OCI-LY3 (cell line): ENCODE data around the gene IZUMO4.

ENCODE experiments used
- H2AFZ ChIP-seq: fragments of 200-600, 300-600 bp; shearing (Covaris generic); 2 replicates; pipeline ENCODE4 v1.6.0; 2014; ENCODE audit warnings: antibody characterized with exemption, low read depth, low read length
- H3K27ac ChIP-seq: fragments of 200-600, 300-600 bp; sonication (generic); 2 replicates; pipeline ENCODE4 v1.5.1; 2014; ENCODE audit warnings: mild to moderate bottlenecking, low read length, moderate library complexity, mixed read lengths
- H3K27me3 ChIP-seq: fragments of 200-600, 300-600 bp; sonication (generic); 2 replicates; pipeline ENCODE4 v1.6.1; 2014; ENCODE audit warnings: low read depth, low read length, mixed read lengths
- H3K36me3 ChIP-seq: fragments of 200-600, 300-600 bp; sonication (generic); replicated peaks from 2 replicates; pipeline ENCODE3; 2014; ENCODE audit warnings: low read depth, low read length, mixed read lengths
- H3K4me1 ChIP-seq: fragments of 300-600, 200-600 bp; sonication (generic); 2 replicates; pipeline ENCODE4 v1.6.1; 2014; ENCODE audit warnings: low read length, mixed read lengths
- H3K4me2 ChIP-seq: fragments of 200-600, 300-600 bp; sonication (generic); 2 replicates; pipeline ENCODE4 v1.6.1; 2014; ENCODE audit warnings: low read length, mixed read lengths
- H3K4me3 ChIP-seq: fragments of 300-600, 200-600 bp; sonication (generic); 2 replicates; pipeline ENCODE4 v1.5.1; 2014; ENCODE audit warnings: antibody characterized with exemption, mild to moderate bottlenecking, low read length, moderate library complexity
- H3K79me2 ChIP-seq: fragments of 300-600, 200-600 bp; shearing (Covaris generic); 2 replicates; pipeline ENCODE4 v1.6.1; 2014; ENCODE audit warnings: mild to moderate bottlenecking, low read length, mixed read lengths
- H3K9ac ChIP-seq: fragments of 300-600, 200-600 bp; shearing (Covaris generic); 2 replicates; pipeline ENCODE4 v1.6.0; 2014; ENCODE audit warnings: mild to moderate bottlenecking, low read length, moderate library complexity
- H3K9me3 ChIP-seq: fragments of 200-600, 300-600 bp; shearing (Covaris generic); 2 replicates; pipeline ENCODE4 v1.6.1; 2014; ENCODE audit warnings: low read length, mixed read lengths; ENCODE audit not compliant: insufficient read depth
- H4K20me1 ChIP-seq: fragments of 200-600, 300-600 bp; sonication (generic); 2 replicates; pipeline ENCODE4 v1.6.1; 2016; ENCODE audit warnings: low read length, mixed read lengths; ENCODE audit not compliant: insufficient read depth
- CTCF ChIP-seq: fragments of 200-600, 300-600 bp; sonication (generic); IDR thresholded peaks from 2 replicates; pipeline ENCODE4 v1.5.1; 2014; ENCODE audit warnings: antibody characterized with exemption, low read length, low read depth
- EZH2phosphoT487 ChIP-seq: fragments of 200-600 bp; shearing (Covaris generic); IDR thresholded peaks from 2 replicates; pipeline ENCODE4 v1.6.1; 2018; ENCODE audit warnings: antibody characterized with exemption, mixed run types, low read depth

IZUMO4 gene

GRCh38 chr19:2139385-2140137, 42.8 kb downstream of the IZUMO4 start:
- H3K79me2 ChIP-seq = peaks cover 87% of the 10 kb centered on the region
- no peak overlapping the region for H3K4me2 ChIP-seq
- no peak overlapping the region for H3K9ac ChIP-seq
- H3K9me3 ChIP-seq = no peaks in the 10 kb centered on the region
- peaks cover 42% of the 10 kb centered on the region for H3K36me3 ChIP-seq
- TF ChIP-seq CTCF (no peak), EZH2phosphoT487 (no peak)
- H2AFZ ChIP-seq = no peak overlapping the region
- no peaks in the 10 kb centered on the region for H3K27me3 ChIP-seq
- H3K27ac ChIP-seq = no peak overlapping the region
- peaks cover 62% of the 10 kb centered on the region for H4K20me1 ChIP-seq
- no peak overlapping the region for H3K4me3 ChIP-seq
- no peaks in the 10 kb centered on the region for H3K4me1 ChIP-seq

GRCh38 chr19:2140138-2140569, 43.4 kb downstream of the IZUMO4 start:
- Histone ChIP-seq H3K4me3 (no peak overlapping the region), H3K36me3 (peaks cover 46% of the 10 kb centered on the region), H3K4me2 (no peak overlapping the region), H3K79me2 (peaks cover 93% of the 10 kb centered on the region), H3K4me1 (no peaks in the 10 kb centered on the region), H3K27ac (no peak overlapping the region), H3K27me3 (no peaks in the 10 kb centered on the region), H4K20me1 (peaks cover 67% of the 10 kb centered on the region), H3K9me3 (no peaks in the 10 kb centered on the region), H3K9ac (no peak overlapping the region), H2AFZ (no peak overlapping the region)
- TF ChIP-seq EZH2phosphoT487 = no peak
- TF ChIP-seq CTCF = no peak

GRCh38 chr19:2142173-2142829, 45.6 kb downstream of the IZUMO4 start:
- Histone ChIP-seq H3K4me1 (no peaks in the 10 kb centered on the region), H4K20me1 (peaks cover 72% of the 10 kb centered on the region), H3K9me3 (no peaks in the 10 kb centered on the region), H3K4me2 (no peak overlapping the region), H3K36me3 (peaks cover 34% of the 10 kb centered on the region), H3K9ac (no peak overlapping the region), H3K27me3 (no peaks in the 10 kb centered on the region), H2AFZ (no peak overlapping the region), H3K79me2 (peaks cover 96% of the 10 kb centered on the region), H3K4me3 (no peak overlapping the region), H3K27ac (no peak overlapping the region)
- no peak for TF ChIP-seq CTCF

GRCh38 chr19:2144190-2144589, 47.5 kb downstream of the IZUMO4 start:
- Histone ChIP-seq H3K4me1 (peaks cover 12% of the 10 kb centered on the region), H3K36me3 (peaks cover 25% of the 10 kb centered on the region), H3K4me3 (no peak overlapping the region), H3K79me2 (peaks cover 99% of the 10 kb centered on the region), H3K9me3 (no peaks in the 10 kb centered on the region), H2AFZ (no peak overlapping the region), H3K27me3 (no peaks in the 10 kb centered on the region), H4K20me1 (peaks cover 70% of the 10 kb centered on the region), H3K9ac (no peak overlapping the region), H3K4me2 (no peak overlapping the region), H3K27ac (no peak overlapping the region)
- no peak for TF ChIP-seq CTCF
- no peak for TF ChIP-seq EZH2phosphoT487
